GM12875 (cell line): Measurements from ENCODE around the gene HABP2.

Experiments
- H3K4me3 ChIP-seq: one replicate; pipeline ENCODE4 v1.5.1; 2011; ENCODE audit warnings: low read depth, low read length, control low read depth
- TF ChIP-seq, protein P1 (sequence below): IDR thresholded peaks from 2 replicates; pipeline ENCODE4 v1.5.1; 2011; ENCODE audit warnings: low read depth, mild to moderate bottlenecking, control low read depth, inconsistent platforms, low read length, moderate library complexity, borderline replicate concordance; ENCODE audit not compliant: insufficient read depth

Gene HABP2

DNA sequence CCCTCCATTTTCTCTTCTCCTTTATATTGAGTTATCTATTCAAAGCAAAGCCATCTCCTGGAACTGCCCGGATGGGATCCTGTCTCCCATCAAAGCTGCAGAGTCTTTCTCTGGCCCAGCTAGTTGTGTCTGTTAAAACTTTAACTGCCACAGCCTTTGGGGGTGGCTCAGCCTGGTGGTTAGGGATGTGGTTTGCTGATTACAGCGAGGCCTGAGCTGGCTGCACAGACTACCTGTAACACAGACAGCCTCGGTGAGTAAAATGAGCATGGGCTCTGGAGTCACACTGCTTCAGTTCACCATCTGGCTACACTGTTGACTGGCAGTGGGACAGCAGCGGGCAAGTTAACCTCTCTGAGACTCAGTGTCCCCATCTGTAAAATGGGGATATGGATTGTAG, 18.4 kb upstream of the HABP2 start:
- H3K4me3 ChIP-seq = no peak overlapping the region
- TF ChIP-seq, protein P1, sequence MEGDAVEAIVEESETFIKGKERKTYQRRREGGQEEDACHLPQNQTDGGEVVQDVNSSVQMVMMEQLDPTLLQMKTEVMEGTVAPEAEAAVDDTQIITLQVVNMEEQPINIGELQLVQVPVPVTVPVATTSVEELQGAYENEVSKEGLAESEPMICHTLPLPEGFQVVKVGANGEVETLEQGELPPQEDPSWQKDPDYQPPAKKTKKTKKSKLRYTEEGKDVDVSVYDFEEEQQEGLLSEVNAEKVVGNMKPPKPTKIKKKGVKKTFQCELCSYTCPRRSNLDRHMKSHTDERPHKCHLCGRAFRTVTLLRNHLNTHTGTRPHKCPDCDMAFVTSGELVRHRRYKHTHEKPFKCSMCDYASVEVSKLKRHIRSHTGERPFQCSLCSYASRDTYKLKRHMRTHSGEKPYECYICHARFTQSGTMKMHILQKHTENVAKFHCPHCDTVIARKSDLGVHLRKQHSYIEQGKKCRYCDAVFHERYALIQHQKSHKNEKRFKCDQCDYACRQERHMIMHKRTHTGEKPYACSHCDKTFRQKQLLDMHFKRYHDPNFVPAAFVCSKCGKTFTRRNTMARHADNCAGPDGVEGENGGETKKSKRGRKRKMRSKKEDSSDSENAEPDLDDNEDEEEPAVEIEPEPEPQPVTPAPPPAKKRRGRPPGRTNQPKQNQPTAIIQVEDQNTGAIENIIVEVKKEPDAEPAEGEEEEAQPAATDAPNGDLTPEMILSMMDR = no peak

GRCh38 chr10:113537672-113538071, 15.2 kb upstream of the HABP2 start:
- H3K4me3 ChIP-seq = no peak overlapping the region
- TF ChIP-seq, protein P1 = no peak

GRCh38 chr10:113538151-113538550, 14.7 kb upstream of the HABP2 start:
- TF ChIP-seq, protein P1 = no peak
- no peak overlapping the region for H3K4me3 ChIP-seq

DNA sequence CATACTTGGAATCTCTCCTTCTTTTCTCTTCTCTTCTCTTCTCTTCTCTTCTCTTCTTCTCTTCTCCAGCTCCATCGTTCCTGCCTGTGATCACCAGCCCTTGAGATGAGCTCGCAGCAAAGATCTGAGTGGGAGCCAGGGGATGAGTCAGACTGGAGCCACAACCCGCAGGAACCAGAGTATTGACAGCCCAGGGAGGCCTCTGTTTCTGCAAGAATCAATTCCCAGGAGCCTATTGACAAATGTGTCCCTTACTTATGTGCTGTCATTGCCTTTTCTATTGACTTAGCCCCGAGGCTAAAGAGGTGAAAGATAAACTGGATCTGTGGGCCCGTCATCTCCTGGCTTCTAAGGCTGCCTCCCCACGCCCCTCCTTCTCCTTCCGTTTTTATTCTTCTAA, 13.1 kb upstream of the HABP2 start:
- TF ChIP-seq, protein P1 = no peak

GRCh38 chr10:113540845-113541548, 11.9 kb upstream of the HABP2 start:
- TF ChIP-seq, protein P1 = no peak
- no peak overlapping the region for H3K4me3 ChIP-seq

More for the DNA sequence above, 13.1 kb upstream of the HABP2 start:
- H3K4me3 ChIP-seq = no peak overlapping the region

DNA sequence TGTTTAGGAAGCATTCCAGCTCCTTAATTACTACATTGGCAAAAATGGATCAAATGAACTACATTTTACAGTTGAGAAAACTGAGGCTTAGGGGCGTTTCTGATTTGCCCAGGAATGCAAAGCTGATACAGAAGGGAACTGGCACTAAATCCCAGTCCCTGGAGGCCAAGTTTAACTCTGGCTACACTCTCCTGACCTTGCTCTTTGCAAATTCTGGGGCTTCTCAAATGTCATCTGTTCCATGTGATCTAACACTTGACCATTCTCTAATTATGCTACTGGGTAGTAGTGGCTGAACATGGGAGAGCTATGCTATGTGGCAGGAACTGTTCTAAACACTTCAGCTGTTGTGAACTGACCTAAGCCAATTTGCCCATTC, 11.3 kb upstream of the HABP2 start:
- TF ChIP-seq, protein P1 = no peak
- no peak overlapping the region for H3K4me3 ChIP-seq

- TF ChIP-seq, protein P1 = no peak
- no peak overlapping the region for H3K4me3 ChIP-seq
Observed at GRCh38 chr10:113543107-113543955, 9.5 kb upstream of the HABP2 start.
